Activated T-cell treated with anti-CD3 and anti-CD28 coated beads, Interleukin-2, amount 50 U/mL, for 24 hours (primary cell): ENCODE results near the gene OOSP1.
"Not testable (repeated sequence)": the region's sequence is repeated elsewhere in the genome, so short reads cannot be mapped to it uniquely, and the experiment has no call there.

Experiments used
- DNase-seq: peaks from one replicate; pipeline ENCODE4 v3.0.0-alpha.2; 2020
- H3K27ac Mint-ChIP-seq: 2 replicates; pipeline ENCODE4 v1.8.0; 2020; ENCODE audit warnings: mild to moderate bottlenecking, mixed read lengths
- H3K27me3 Mint-ChIP-seq: 2 replicates; pipeline ENCODE4 v1.8.0; 2020; ENCODE audit warnings: mixed read lengths
- H3K36me3 Mint-ChIP-seq: 2 replicates; pipeline ENCODE4 v1.8.0; 2020; ENCODE audit warnings: low read depth, mixed read lengths
- H3K4me1 Mint-ChIP-seq: 2 replicates; pipeline ENCODE4 v1.8.0; 2020; ENCODE audit warnings: low read depth, mixed read lengths
- H3K4me3 Mint-ChIP-seq: 2 replicates; pipeline ENCODE4 v1.8.0; 2020; ENCODE audit warnings: mild to moderate bottlenecking, moderate library complexity, mixed read lengths
- H3K9me3 Mint-ChIP-seq: 2 replicates; pipeline ENCODE4 v1.8.0; 2020; ENCODE audit warnings: mixed read lengths

OOSP1 gene

GRCh38 chr11:59938132-59938531 lies at the start of gene OOSP1:
Gene OOSP1 (plus strand): TSS chr11:59938432. CDS start chr11:59938455, 23 bp downstream.
- Mint-ChIP-seq H3K4me3 (no peak within 1 kb of the TSS), H3K27ac (no peak within 1 kb of the TSS), H3K4me1 (no peaks in the 10 kb centered on the region), H3K27me3 (peaks cover 20% of the 10 kb centered on the region), H3K36me3 (no peaks in the 10 kb centered on the region), H3K9me3 (no peaks in the 10 kb centered on the region)
- no peak for DNase-seq

- Mint-ChIP-seq H3K4me3 (no peak overlapping the region), H3K4me1 (no peaks in the 10 kb centered on the region), H3K27me3 (peaks cover 41% of the 10 kb centered on the region), H3K36me3 (no peaks in the 10 kb centered on the region), H3K9me3 (peaks cover 35% of the 10 kb centered on the region), H3K27ac (no peak overlapping the region)
- DNase-seq, result no peak
These were observed 46.5 kb upstream of the OOSP1 start for GRCh38 chr11:59891781-59892181.

- Mint-ChIP-seq H3K9me3 (peaks cover 13% of the 10 kb centered on the region), H3K27me3 (peaks cover 33% of the 10 kb centered on the region), H3K27ac (no peak overlapping the region), H3K4me1 (no peaks in the 10 kb centered on the region), H3K36me3 (no peaks in the 10 kb centered on the region), H3K4me3 (no peak overlapping the region)
- DNase-seq, result no peak
These were observed 43.6 kb upstream of the OOSP1 start for GRCh38 chr11:59894616-59895015.

GRCh38 chr11:59898046-59898445 lies 40.2 kb upstream of the OOSP1 start:
- H3K27ac Mint-ChIP-seq, result no peak overlapping the region
- H3K27me3 Mint-ChIP-seq, result peaks cover 21% of the 10 kb centered on the region
- H3K4me3 Mint-ChIP-seq, result no peak overlapping the region
- no peaks in the 10 kb centered on the region for H3K4me1 Mint-ChIP-seq
- H3K36me3 Mint-ChIP-seq, result no peaks in the 10 kb centered on the region
- DNase-seq, result no peak
- no peaks in the 10 kb centered on the region for H3K9me3 Mint-ChIP-seq

- Mint-ChIP-seq H3K36me3 (no peaks in the 10 kb centered on the region), H3K27ac (no peak overlapping the region), H3K4me1 (no peaks in the 10 kb centered on the region), H3K9me3 (no peaks in the 10 kb centered on the region), H3K4me3 (no peak overlapping the region), H3K27me3 (peaks cover 16% of the 10 kb centered on the region)
- DNase-seq, result no peak
These were observed 39.6 kb upstream of the OOSP1 start for GRCh38 chr11:59898650-59899049.

- Mint-ChIP-seq H3K4me1 (no peaks in the 10 kb centered on the region), H3K4me3 (no peak overlapping the region), H3K27ac (no peak overlapping the region), H3K27me3 (peaks cover 7% of the 10 kb centered on the region), H3K9me3 (no peaks in the 10 kb centered on the region), H3K36me3 (no peaks in the 10 kb centered on the region)
- no peak for DNase-seq
These were observed 38.7 kb upstream of the OOSP1 start for GRCh38 chr11:59899532-59899931.

GRCh38 chr11:59900366-59901126 lies 37.7 kb upstream of the OOSP1 start:
- Mint-ChIP-seq H3K27ac (no peak overlapping the region), H3K27me3 (peaks cover under 1% of the 10 kb centered on the region), H3K9me3 (no peaks in the 10 kb centered on the region), H3K4me3 (no peak overlapping the region), H3K36me3 (no peaks in the 10 kb centered on the region), H3K4me1 (no peaks in the 10 kb centered on the region)
- no peak for DNase-seq

GRCh38 chr11:59901306-59901705 lies 36.9 kb upstream of the OOSP1 start:
- Mint-ChIP-seq H3K9me3 (peaks cover 3% of the 10 kb centered on the region), H3K4me3 (no peak overlapping the region), H3K27me3 (peaks cover 3% of the 10 kb centered on the region), H3K4me1 (no peaks in the 10 kb centered on the region), H3K27ac (no peak overlapping the region), H3K36me3 (no peaks in the 10 kb centered on the region)
- DNase-seq, result no peak

GRCh38 chr11:59903569-59903968 lies 34.7 kb upstream of the OOSP1 start:
- not testable (repeated sequence) for DNase-seq, H3K27ac Mint-ChIP-seq, H3K4me1 Mint-ChIP-seq, H3K9me3 Mint-ChIP-seq, H3K27me3 Mint-ChIP-seq, H3K36me3 Mint-ChIP-seq, H3K4me3 Mint-ChIP-seq

GRCh38 chr11:59918480-59918879 lies 19.8 kb upstream of the OOSP1 start:
- DNase-seq, result no peak
- Mint-ChIP-seq H3K9me3 (peaks cover 30% of the 10 kb centered on the region), H3K36me3 (no peaks in the 10 kb centered on the region), H3K27me3 (peaks cover 6% of the 10 kb centered on the region), H3K4me1 (no peaks in the 10 kb centered on the region), H3K27ac (no peak overlapping the region), H3K4me3 (no peak overlapping the region)

GRCh38 chr11:59918987-59919589 lies 19.1 kb upstream of the OOSP1 start:
- Mint-ChIP-seq H3K4me3 (no peak overlapping the region), H3K27ac (no peak overlapping the region), H3K4me1 (no peaks in the 10 kb centered on the region), H3K27me3 (peaks cover 3% of the 10 kb centered on the region), H3K36me3 (no peaks in the 10 kb centered on the region), H3K9me3 (peaks cover 33% of the 10 kb centered on the region)
- no peak for DNase-seq

- Mint-ChIP-seq H3K4me3 (no peak overlapping the region), H3K9me3 (peaks cover 54% of the 10 kb centered on the region), H3K4me1 (no peaks in the 10 kb centered on the region), H3K27ac (no peak overlapping the region), H3K36me3 (no peaks in the 10 kb centered on the region), H3K27me3 (peaks cover 7% of the 10 kb centered on the region)
- no peak for DNase-seq
These were observed 14.4 kb upstream of the OOSP1 start for GRCh38 chr11:59923813-59924212.

- H3K4me1 Mint-ChIP-seq, result no peaks in the 10 kb centered on the region
- H3K9me3 Mint-ChIP-seq, result peaks cover 25% of the 10 kb centered on the region
- no peak overlapping the region for H3K4me3 Mint-ChIP-seq
- peaks cover 10% of the 10 kb centered on the region for H3K27me3 Mint-ChIP-seq
- no peaks in the 10 kb centered on the region for H3K36me3 Mint-ChIP-seq
- DNase-seq, result no peak
- H3K27ac Mint-ChIP-seq, result no peak overlapping the region
These were observed 6.5 kb upstream of the OOSP1 start for GRCh38 chr11:59931688-59932087.

GRCh38 chr11:59938718-59939117 lies 486 bp downstream of the OOSP1 start:
- Mint-ChIP-seq H3K27me3 (peaks cover 22% of the 10 kb centered on the region), H3K9me3 (no peaks in the 10 kb centered on the region), H3K4me3 (no peak overlapping the region), H3K27ac (no peak overlapping the region), H3K4me1 (no peaks in the 10 kb centered on the region), H3K36me3 (no peaks in the 10 kb centered on the region)
- DNase-seq, result no peak

GRCh38 chr11:59939482-59939881 lies 1.2 kb downstream of the OOSP1 start:
- Mint-ChIP-seq H3K27me3 (peaks cover 22% of the 10 kb centered on the region), H3K27ac (no peak overlapping the region), H3K4me3 (no peak overlapping the region), H3K9me3 (no peaks in the 10 kb centered on the region), H3K4me1 (no peaks in the 10 kb centered on the region), H3K36me3 (no peaks in the 10 kb centered on the region)
- no peak for DNase-seq
